ENCODE results near the gene CTSZ.

DNA sequence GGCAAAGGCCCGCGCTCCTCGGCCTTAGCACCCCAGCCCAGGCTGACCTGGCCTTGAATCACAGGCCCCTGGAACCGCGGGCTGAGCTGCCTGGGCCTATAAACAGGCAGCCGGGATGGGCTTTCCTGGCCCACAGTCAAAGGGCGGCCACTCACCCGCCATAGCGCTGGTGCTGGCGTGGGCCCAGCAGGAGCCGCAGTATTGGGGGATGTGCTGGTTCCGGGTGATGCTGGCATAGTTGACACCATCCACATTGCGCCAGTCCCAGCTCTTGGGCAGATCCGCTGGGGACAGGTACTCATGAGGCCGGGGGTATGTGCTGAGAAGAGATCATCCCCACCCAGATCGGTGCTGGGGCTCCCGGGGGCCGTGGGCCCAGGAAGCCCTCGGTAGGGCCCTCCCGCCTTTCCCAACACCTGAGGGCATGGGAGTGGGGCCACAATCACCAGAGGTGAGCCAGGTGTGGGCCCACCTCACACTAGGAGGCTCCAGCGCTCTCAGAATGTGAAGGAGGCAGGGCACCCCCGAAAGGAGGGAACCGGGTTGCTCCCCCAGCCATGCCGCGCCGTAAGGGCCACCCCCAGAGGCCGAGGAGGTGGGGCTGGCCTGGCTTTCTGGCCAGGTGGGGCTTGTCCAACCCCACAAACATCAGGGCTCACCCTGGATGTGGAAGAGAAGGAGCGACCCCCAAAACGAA lies 739 bp downstream of the CTSZ start:
- TF ChIP-seq, protein P1, sequence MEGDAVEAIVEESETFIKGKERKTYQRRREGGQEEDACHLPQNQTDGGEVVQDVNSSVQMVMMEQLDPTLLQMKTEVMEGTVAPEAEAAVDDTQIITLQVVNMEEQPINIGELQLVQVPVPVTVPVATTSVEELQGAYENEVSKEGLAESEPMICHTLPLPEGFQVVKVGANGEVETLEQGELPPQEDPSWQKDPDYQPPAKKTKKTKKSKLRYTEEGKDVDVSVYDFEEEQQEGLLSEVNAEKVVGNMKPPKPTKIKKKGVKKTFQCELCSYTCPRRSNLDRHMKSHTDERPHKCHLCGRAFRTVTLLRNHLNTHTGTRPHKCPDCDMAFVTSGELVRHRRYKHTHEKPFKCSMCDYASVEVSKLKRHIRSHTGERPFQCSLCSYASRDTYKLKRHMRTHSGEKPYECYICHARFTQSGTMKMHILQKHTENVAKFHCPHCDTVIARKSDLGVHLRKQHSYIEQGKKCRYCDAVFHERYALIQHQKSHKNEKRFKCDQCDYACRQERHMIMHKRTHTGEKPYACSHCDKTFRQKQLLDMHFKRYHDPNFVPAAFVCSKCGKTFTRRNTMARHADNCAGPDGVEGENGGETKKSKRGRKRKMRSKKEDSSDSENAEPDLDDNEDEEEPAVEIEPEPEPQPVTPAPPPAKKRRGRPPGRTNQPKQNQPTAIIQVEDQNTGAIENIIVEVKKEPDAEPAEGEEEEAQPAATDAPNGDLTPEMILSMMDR (conservative IDR thresholded peaks at IDR 0.05; ENCODE audit: low read length), result no peak
- TF ChIP-seq EZH2phosphoT487 (IDR thresholded peaks at IDR 0.05; ENCODE audit: borderline replicate concordance), result no peak
